Esophagus muscularis mucosa (tissue), 4 donors: Measurements from ENCODE around the gene CSRP3. TPM values are rescaled to one million over a fixed set of nuclear protein-coding genes. Genes with fewer than 3 reads are reported as not detected.

Experiments
- DNase-seq: peaks from one replicate; pipeline ENCODE4 v3.0.0-alpha.2; 2017; ENCODE audit errors: extremely low spot score
- H3K27ac ChIP-seq, 4 donors: fragments of 200-600 bp; sonication (generic); replicated peaks in 1 of 4; 1 replicate in 3 of 4; 2 replicates in 1 of 4; pipeline ENCODE4 v1.5.1; 2016 to 2019; ENCODE audit warnings: mild to moderate bottlenecking in 1 of 4
- H3K27me3 ChIP-seq, 4 donors: fragments of 200-600 bp; sonication (generic); one replicate each; pipeline versions ENCODE4 v1.5.1 to v1.6.0; 2016 to 2019
- H3K36me3 ChIP-seq, 4 donors: fragments of 200-600 bp; sonication (generic); one replicate each; pipeline ENCODE4 v1.5.1; 2016 to 2019
- H3K4me1 ChIP-seq, 4 donors: fragments of 200-600 bp; sonication (generic); one replicate each; pipeline ENCODE4 v1.5.1; 2016 to 2019
- H3K4me3 ChIP-seq, 4 donors: fragments of 200-600 bp; sonication (generic); 1 replicate in 2 of 4; 2 replicates in 2 of 4; pipeline ENCODE4 v1.5.1; 2016 to 2019; ENCODE audit warnings: mild to moderate bottlenecking in 4 of 4, moderate library complexity in 1 of 4
- H3K9me3 ChIP-seq, 4 donors: fragments of 200-600 bp; sonication (generic); 1 replicate in 3 of 4; 2 replicates in 1 of 4; pipeline ENCODE4 v1.5.1; 2016 to 2019
- EP300 ChIP-seq: sonication (generic); formaldehyde crosslinking; IDR thresholded peaks from one replicate; pipeline ENCODE4 v1.6.1; 2017; ENCODE audit warnings: antibody characterized with exemption
- POLR2A ChIP-seq: fragments of 450-650 bp; IDR thresholded peaks from one replicate; pipeline ENCODE4 v1.6.1; 2017; ENCODE audit warnings: antibody characterized with exemption, moderate library complexity, mild to moderate bottlenecking, low read depth
- POLR2AphosphoS5 ChIP-seq, 2 donors: sonication (generic); formaldehyde crosslinking; IDR thresholded peaks; one replicate each; pipeline ENCODE4 v1.6.1; 2017; ENCODE audit warnings: antibody characterized with exemption in 2 of 2
- WGBS: methylation state at CpG from one replicate; pipeline ENCODE4 v1.1.5; 2018; 5-methylcytosine and 5-hydroxymethylcytosine counted together
- intact Hi-C: fragments of 100-400 bp; cut with DNase I; formaldehyde crosslinking; loops from one replicate; pipeline ENCODE4 v1.15.1; 2023
- total RNA-seq, 4 donors: library from RNA; depleted of rRNA; stranded (reverse); fragments of >200 nt; gene quantifications; one replicate each; pipeline versions ENCODE4 v1.1.0 to v1.2.1, GENCODE V29; 2016
- TF ChIP-seq, protein P1 (sequence below), 3 experiments: fragments of 200-600 bp in 2 of 3; fragments of 450-650 bp in 1 of 3; sonication (generic) in 2 of 3; IDR thresholded peaks; one replicate each; pipeline ENCODE4 v1.5.1; 2017 to 2019; ENCODE audit warnings: antibody characterized with exemption in 3 of 3, mild to moderate bottlenecking in 2 of 3, moderate library complexity in 1 of 3

The CSRP3 gene
- total RNA-seq, 4 donors from 2014 or later, result not detected

DNA sequence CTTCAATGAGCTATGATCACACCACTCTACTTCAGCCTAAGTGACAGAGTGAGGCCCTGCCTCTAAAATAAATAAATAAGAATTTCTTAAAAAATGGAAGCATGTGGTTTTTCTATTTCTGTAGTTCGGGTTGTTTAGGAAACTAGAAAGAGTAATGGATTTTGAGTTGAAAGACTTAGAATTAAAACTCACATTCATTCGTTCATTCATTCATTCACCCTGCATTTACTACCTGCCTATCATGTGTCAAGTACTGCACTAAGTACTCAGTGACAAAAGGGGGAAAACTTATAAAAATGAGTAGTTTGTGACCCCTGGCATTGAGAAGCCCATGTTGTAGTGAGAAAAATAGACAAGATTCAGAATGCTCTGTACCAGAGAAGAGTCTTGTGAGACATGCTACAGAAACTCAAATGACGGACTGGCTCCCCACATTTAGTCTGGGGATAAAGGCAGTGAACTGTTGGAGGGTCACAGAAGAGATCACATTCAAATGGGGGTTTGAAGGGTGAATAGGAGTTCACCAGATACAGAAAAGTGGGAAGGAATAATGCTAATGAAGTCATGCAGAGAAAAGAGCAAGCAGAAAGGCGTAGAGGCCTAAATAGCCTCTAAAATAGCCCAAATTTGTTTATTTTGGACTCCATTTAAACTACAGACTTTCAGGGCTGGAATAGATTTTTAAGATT is 7.0 kb downstream of the CSRP3 start:
- intact Hi-C loops, result no loop called here
- WGBS, result 82% methylated on average over 4 of the region's 4 CpGs
- H3K27me3 ChIP-seq, result no peaks in the 10 kb centered on the region
- TF ChIP-seq POLR2AphosphoS5 (IDR thresholded peaks at IDR 0.05) (no peak), POLR2A (no peak), EP300 (no peak)
- TF ChIP-seq, protein P1, sequence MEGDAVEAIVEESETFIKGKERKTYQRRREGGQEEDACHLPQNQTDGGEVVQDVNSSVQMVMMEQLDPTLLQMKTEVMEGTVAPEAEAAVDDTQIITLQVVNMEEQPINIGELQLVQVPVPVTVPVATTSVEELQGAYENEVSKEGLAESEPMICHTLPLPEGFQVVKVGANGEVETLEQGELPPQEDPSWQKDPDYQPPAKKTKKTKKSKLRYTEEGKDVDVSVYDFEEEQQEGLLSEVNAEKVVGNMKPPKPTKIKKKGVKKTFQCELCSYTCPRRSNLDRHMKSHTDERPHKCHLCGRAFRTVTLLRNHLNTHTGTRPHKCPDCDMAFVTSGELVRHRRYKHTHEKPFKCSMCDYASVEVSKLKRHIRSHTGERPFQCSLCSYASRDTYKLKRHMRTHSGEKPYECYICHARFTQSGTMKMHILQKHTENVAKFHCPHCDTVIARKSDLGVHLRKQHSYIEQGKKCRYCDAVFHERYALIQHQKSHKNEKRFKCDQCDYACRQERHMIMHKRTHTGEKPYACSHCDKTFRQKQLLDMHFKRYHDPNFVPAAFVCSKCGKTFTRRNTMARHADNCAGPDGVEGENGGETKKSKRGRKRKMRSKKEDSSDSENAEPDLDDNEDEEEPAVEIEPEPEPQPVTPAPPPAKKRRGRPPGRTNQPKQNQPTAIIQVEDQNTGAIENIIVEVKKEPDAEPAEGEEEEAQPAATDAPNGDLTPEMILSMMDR (IDR thresholded peaks at IDR 0.05), result no peak
- no peak overlapping the region for H3K4me3 ChIP-seq
- no peaks in the 10 kb centered on the region for H3K9me3 ChIP-seq
- H3K27ac ChIP-seq, result no peak overlapping the region
- no peak for DNase-seq
- H3K4me1 ChIP-seq, result peaks cover 0 to 8% (median 0%) of the 10 kb centered on the region in 4 donors
- peaks cover 0 to 15% (median 0%) of the 10 kb centered on the region in 4 donors for H3K36me3 ChIP-seq

DNA sequence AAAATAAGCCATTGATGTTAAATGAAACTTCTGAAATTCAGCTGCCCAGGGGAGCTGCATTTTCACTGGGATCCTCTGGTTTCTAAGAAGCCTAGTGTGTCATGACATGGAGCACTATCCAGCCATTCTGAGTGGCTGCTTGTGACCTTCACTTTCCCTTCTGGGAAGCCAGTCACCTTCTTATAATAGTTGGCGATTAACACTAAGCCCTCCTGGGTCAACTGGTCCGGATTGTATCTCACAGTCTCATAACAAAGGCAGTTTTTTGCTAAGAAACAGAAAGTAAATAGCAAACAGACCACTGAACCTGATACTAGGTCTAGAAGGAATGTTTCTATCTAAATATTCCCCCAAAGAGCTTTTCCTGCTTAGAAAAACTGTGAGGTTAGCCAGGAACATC is 7.9 kb downstream of the CSRP3 start:
- 97% methylated on average over 2 of the region's 2 CpGs for WGBS
- no peaks in the 10 kb centered on the region for H3K9me3 ChIP-seq
- intact Hi-C loops, result no loop called here
- peaks cover 0 to 24% (median 0%) of the 10 kb centered on the region in 4 donors for H3K36me3 ChIP-seq
- no peak overlapping the region for H3K4me3 ChIP-seq
- TF ChIP-seq POLR2AphosphoS5 (IDR thresholded peaks at IDR 0.05) (no peak), POLR2A (no peak), EP300 (no peak)
- TF ChIP-seq, protein P1 (IDR thresholded peaks at IDR 0.05), result no peak
- DNase-seq, result no peak
- peaks cover 0 to 8% (median 0%) of the 10 kb centered on the region in 4 donors for H3K4me1 ChIP-seq
- no peak overlapping the region for H3K27ac ChIP-seq
- no peaks in the 10 kb centered on the region for H3K27me3 ChIP-seq

DNA sequence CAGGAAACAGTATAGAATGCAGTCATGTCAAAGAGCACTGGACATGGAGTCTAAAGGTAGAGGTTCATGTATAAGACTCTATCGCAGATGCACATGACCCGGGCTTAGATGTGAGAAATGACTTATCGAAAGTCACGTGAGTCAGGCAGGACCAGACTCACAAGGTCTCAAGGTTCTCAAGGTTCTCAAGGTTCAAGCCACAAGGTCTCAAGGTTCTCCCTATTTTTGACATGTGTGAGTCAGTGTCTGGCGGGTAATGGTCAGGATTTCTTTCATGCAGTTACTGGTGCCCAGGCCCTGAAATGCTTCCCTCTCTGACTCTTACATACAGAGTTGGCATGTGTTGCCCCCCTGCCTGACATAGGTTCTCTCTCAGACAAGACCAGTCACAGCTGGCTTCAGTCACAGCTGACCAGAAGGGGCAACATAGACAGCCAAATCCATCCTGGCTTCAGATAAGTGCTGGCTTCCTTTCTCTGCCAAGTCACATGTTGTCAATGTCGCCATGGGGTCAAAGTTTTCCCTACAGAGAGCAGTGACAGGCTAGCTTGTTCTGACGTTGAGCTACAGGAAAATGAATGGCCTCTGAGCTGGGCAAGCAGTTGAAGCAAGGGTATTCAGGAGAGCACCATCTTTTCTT is 10.1 kb downstream of the CSRP3 start:
- DNase-seq, result no peak
- H3K36me3 ChIP-seq, result peaks cover 0 to 46% (median 0%) of the 10 kb centered on the region in 4 donors

DNA sequence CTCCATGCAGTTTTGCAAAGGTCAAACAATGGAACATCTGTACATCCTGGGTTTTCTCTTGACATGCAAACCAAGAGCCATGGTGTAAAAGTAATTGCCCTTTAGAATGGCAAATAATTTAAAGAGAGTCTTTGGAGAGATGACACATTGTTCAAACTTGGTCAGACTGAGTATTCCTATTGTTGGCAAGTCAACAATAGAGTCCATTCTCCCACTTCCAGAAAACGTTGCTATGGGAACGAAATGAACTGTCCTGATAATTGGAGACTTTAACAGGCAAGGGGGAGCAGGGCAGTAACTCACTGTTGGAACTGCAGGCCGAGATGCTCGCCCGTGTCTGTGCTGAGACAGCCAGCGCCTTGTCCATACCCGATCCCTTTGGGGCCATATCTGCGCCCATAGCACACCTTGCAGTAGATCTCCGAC is 13.9 kb downstream of the CSRP3 start:
- DNase-seq, result no peak
- no peak overlapping the region for H3K4me3 ChIP-seq
- intact Hi-C loops, result no loop called here
- peaks cover 0 to 82% (median 0%) of the 10 kb centered on the region in 4 donors for H3K36me3 ChIP-seq
- WGBS, result 93% methylated on average over 9 of the region's 9 CpGs
- H3K27me3 ChIP-seq, result no peaks in the 10 kb centered on the region
- H3K9me3 ChIP-seq, result no peaks in the 10 kb centered on the region
- no peak for TF ChIP-seq EP300
- H3K27ac ChIP-seq, result no peak overlapping the region
- H3K4me1 ChIP-seq, result no peaks in the 10 kb centered on the region

More for the DNA sequence above, 10.1 kb downstream of the CSRP3 start:
- Histone ChIP-seq H3K27me3 (no peaks in the 10 kb centered on the region), H3K9me3 (no peaks in the 10 kb centered on the region), H3K4me1 (peaks cover 0 to 8% (median 0%) of the 10 kb centered on the region in 4 donors), H3K4me3 (no peak overlapping the region), H3K27ac (no peak overlapping the region)
- intact Hi-C loops, result no loop called here
- 74% methylated on average over 7 of the region's 7 CpGs for WGBS
- TF ChIP-seq, protein P1 (IDR thresholded peaks at IDR 0.05), result no peak
- TF ChIP-seq POLR2AphosphoS5 (IDR thresholded peaks at IDR 0.05) (no peak), EP300 (no peak)

DNA sequence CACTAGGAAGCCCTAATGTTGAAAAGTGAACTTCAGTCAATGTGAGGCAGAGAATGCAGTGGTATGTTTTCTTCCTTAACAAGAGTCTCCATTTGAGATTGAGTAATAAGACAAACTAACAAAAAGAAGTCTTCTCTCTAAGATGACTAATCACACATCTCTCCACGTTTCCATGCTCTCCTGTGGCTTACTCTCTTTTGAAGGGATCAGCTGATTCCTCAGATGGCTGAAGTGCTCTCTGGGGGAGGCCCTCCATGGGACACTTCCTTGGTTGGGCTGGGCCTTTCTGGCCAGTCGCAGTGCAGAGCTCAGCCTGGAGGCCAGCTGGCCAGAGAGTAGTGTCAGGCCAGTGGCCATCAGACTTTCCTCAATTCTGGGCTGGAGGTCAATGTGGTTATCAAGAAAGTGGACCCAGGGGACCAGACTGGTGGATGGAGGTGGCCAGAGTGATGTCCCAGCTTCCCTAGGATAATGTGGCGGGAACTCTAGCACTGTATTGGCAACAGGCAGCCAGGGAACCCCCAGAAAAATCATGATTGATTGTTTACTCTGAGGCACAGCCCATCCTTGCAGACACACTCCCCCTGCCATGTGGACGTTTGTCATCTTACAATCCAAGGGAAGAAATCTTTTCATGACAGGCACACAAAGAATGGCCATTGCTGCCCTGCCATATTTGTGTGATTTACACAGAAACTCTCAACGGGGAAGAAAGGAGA is 14.5 kb downstream of the CSRP3 start:
- WGBS, result 69% methylated on average over 5 of the region's 5 CpGs
- no peak for DNase-seq
- intact Hi-C loops, result no loop called here
- Histone ChIP-seq H3K9me3 (no peaks in the 10 kb centered on the region), H3K27ac (no peak overlapping the region), H3K4me3 (no peak overlapping the region), H3K4me1 (no peaks in the 10 kb centered on the region), H3K27me3 (no peaks in the 10 kb centered on the region), H3K36me3 (peaks cover 0 to 88% (median 0%) of the 10 kb centered on the region in 4 donors)
- TF ChIP-seq POLR2AphosphoS5 (IDR thresholded peaks at IDR 0.05), result no peak
- TF ChIP-seq POLR2A, result no peak
- TF ChIP-seq EP300, result no peak
- TF ChIP-seq, protein P1 (IDR thresholded peaks at IDR 0.05), result no peak
